HEK293T (cell line): ENCODE measurements around the gene APOA4.

ENCODE experiments used
- BHLHE40 ChIP-seq: fragments of 450-650 bp; IDR thresholded peaks from 2 replicates; pipeline ENCODE4 v1.6.1; 2016; ENCODE audit warnings: mild to moderate bottlenecking, moderate library complexity, borderline replicate concordance
- ELF4 ChIP-seq: fragments of 450-650 bp; IDR thresholded peaks from 2 replicates; pipeline ENCODE4 v1.6.1; 2017; ENCODE audit warnings: antibody characterized with exemption
- FOXM1 ChIP-seq: fragments of 450-650 bp; IDR thresholded peaks from 2 replicates; pipeline ENCODE4 v1.6.1; 2017; ENCODE audit warnings: mild to moderate bottlenecking, borderline replicate concordance
- NFRKB ChIP-seq: fragments of 450-650 bp; IDR thresholded peaks from 2 replicates; pipeline ENCODE4 v1.6.1; 2016; ENCODE audit warnings: mild to moderate bottlenecking, moderate library complexity
- SP1 ChIP-seq: fragments of 450-650 bp; IDR thresholded peaks from 2 replicates; pipeline ENCODE4 v1.6.1; 2017
- SUZ12 ChIP-seq: fragments of 450-650 bp; IDR thresholded peaks from 2 replicates; pipeline ENCODE4 v1.6.1; 2016; ENCODE audit warnings: mild to moderate bottlenecking
- TARDBP ChIP-seq: fragments of 450-650 bp; IDR thresholded peaks from 2 replicates; pipeline ENCODE4 v1.6.1; 2016
- TF ChIP-seq, protein P1 (sequence below): fragments of 450-650 bp; IDR thresholded peaks from 2 replicates; pipeline ENCODE4 v1.6.1; 2016

DNA sequence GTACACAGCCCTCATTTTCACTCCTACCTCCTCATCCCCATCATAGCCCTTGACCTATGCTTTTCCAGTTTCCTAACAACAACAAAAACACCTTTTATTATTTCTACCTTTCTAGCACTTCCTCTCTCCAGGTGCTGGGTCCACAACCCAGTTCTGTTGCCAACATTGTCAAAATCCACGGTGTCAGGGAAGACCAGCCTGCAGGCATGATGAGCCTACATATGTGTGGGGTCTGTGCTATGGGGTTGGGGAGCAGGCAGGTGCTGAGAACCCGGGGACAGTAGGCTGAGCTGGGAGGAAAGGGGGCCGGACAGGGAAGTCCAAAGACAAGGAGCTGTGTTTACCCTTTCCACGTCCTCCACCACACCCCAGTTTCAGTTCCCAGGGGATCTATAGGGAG is 34.6 kb downstream of the APOA4 start:
- TF ChIP-seq FOXM1 = no peak
- no peak for TF ChIP-seq SP1
- no peak for TF ChIP-seq TARDBP
- no peak for TF ChIP-seq BHLHE40
- no peak for TF ChIP-seq NFRKB
- TF ChIP-seq, protein P1, sequence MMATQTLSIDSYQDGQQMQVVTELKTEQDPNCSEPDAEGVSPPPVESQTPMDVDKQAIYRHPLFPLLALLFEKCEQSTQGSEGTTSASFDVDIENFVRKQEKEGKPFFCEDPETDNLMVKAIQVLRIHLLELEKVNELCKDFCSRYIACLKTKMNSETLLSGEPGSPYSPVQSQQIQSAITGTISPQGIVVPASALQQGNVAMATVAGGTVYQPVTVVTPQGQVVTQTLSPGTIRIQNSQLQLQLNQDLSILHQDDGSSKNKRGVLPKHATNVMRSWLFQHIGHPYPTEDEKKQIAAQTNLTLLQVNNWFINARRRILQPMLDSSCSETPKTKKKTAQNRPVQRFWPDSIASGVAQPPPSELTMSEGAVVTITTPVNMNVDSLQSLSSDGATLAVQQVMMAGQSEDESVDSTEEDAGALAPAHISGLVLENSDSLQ = no peak
- TF ChIP-seq ELF4 = no peak
- TF ChIP-seq SUZ12 = no peak
